GM19023 (cell line): ENCODE data around the gene GOSR2.
A peak's percentile ranks its signal among the peaks of the same experiment; 100 is the strongest.

ENCODE experiments used
- ATAC-seq: cut with Tn5 transposase; IDR thresholded peaks from one replicate; pipeline ENCODE4 v1.9.1; 2021; ENCODE audit warnings: mild to moderate bottlenecking, moderate library complexity; ENCODE audit not compliant: unreplicated experiment

Gene GOSR2

GRCh38 chr17:46922804-46923635, at the start of gene GOSR2:
Gene GOSR2, plus strand, starts transcription at chr17:46923160. Its CDS starts 33 bp downstream, at chr17:46923193.
- peak; percentile 93 for ATAC-seq

- ATAC-seq = no peak
Measured at GRCh38 chr17:46873941-46874645, 48.9 kb upstream of the GOSR2 start.

GRCh38 chr17:46874906-46875305, 48.1 kb upstream of the GOSR2 start:
- ATAC-seq = no peak

GRCh38 chr17:46875849-46876352, 47.1 kb upstream of the GOSR2 start:
- no peak for ATAC-seq

GRCh38 chr17:46876353-46876887, 46.5 kb upstream of the GOSR2 start:
- no peak for ATAC-seq

- no peak for ATAC-seq
Measured at GRCh38 chr17:46876926-46877325, 46.0 kb upstream of the GOSR2 start.

GRCh38 chr17:46877466-46877865, 45.5 kb upstream of the GOSR2 start:
- ATAC-seq = no peak

- ATAC-seq = no peak
Measured at GRCh38 chr17:46878055-46878454, 44.9 kb upstream of the GOSR2 start.

GRCh38 chr17:46879101-46879500, 43.9 kb upstream of the GOSR2 start:
- no peak for ATAC-seq

GRCh38 chr17:46881015-46881414, 41.9 kb upstream of the GOSR2 start:
- no peak for ATAC-seq

GRCh38 chr17:46882666-46883065, 40.3 kb upstream of the GOSR2 start:
- ATAC-seq = no peak

- no peak for ATAC-seq
Measured at GRCh38 chr17:46883871-46884520, 39.0 kb upstream of the GOSR2 start.

- no peak for ATAC-seq
Measured at GRCh38 chr17:46884552-46884951, 38.4 kb upstream of the GOSR2 start.

- ATAC-seq = no peak
Measured at GRCh38 chr17:46885415-46886309, 37.3 kb upstream of the GOSR2 start.

- ATAC-seq = no peak
Measured at GRCh38 chr17:46886310-46886663, 36.7 kb upstream of the GOSR2 start.

- no peak for ATAC-seq
Measured at GRCh38 chr17:46887717-46888116, 35.2 kb upstream of the GOSR2 start.

GRCh38 chr17:46888727-46889126, 34.2 kb upstream of the GOSR2 start:
- no peak for ATAC-seq

- ATAC-seq = no peak
Measured at GRCh38 chr17:46889519-46889918, 33.4 kb upstream of the GOSR2 start.

- ATAC-seq = no peak
Measured at GRCh38 chr17:46889992-46890564, 32.9 kb upstream of the GOSR2 start.

GRCh38 chr17:46890638-46891037, 32.3 kb upstream of the GOSR2 start:
- ATAC-seq = no peak
